HG03196 (cell line): Measurements from ENCODE around the gene TLX3.
"Not testable (repeated sequence)": the region's sequence is repeated elsewhere in the genome, so short reads cannot be mapped to it uniquely, and the experiment has no call there.

ENCODE experiments used
- ATAC-seq: cut with Tn5 transposase; IDR thresholded peaks from one replicate; pipeline ENCODE4 v1.9.1; 2021; ENCODE audit not compliant: unreplicated experiment

TLX3 gene

DNA sequence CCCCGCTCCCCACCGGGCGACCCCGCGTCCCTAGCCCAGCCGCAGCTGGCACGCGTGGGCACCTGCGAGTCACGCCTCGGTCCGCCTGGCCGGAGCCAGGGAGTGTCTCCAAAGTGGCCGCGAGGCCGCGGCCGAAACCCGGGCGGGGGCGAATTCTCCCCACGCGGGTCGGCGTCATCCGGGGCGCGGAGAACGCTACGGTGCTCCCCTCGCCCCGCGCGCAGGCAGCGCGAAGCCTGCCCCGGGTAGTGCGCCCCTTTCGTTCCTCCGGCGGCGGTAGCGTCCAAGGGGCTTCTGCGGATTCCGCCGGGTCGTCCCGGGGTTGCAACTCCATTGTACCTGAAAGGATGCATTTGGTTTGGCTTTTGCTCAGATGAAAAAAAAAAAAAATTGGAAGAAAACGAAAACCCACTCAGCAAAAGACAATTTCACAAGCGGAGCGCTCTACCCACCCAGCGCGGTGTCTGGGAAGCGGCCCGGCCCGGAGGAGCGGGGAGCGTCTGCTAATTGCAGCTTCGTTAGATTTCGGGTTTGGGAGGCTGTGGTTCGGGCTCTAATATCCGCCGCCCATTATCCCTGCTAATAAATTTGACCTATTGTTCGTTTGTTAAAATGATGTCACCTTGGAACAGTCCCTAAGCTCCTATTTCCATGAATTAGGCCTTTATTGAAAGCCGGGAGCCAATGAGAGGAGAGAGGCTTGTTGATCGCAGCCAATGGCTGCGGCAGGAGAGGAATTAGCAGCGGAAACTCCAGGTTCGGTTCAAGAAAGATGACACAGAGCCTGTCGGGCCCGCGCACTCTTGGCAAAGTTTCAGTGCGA lies at the start of gene TLX3:
Gene TLX3 (plus strand): TSS at position 796 of the 823 bp plus-strand sequence. CDS start 118 bp downstream, outside the sequence.
- no peak for ATAC-seq

GRCh38 chr5:171261361-171261760 lies 47.7 kb upstream of the TLX3 start:
- ATAC-seq = no peak

GRCh38 chr5:171261904-171262303 lies 47.1 kb upstream of the TLX3 start:
- ATAC-seq = no peak

DNA sequence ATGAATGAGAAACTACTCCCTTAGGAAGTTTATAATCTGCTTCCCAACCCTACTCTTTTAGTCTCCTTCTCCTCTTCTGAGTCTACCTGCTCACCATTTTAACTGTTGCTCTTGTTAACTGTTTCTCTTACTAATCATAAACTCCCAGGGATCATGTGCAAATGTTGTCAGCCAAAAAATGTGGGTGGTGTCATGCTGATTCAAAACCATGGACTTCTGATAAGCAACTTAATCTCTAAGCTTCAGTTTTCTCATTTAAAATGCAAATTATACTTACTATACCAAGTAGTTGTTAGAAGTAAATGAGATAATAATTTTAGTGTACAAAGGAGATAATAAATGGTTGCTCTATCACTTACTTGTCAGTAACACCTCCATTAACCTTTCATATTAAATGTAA lies 45.9 kb upstream of the TLX3 start:
- no peak for ATAC-seq

DNA sequence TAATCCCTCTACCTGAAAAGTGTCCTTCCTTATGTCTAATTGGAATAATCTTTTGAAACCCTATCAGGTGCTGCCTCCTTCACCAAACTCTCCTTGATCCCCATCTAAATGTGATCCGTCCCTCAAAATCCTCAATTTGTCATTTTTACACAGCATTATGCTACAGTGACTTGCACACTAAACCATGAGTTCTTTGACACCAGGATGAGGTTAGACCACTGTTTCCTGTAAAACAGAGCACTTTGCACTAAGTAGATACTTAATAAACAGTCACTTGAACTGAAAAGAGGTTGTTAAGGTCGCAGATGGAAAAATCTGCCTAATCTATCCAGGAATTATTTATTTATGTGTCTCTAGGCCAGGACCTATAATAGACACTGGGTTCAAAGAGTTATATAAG lies 44.2 kb upstream of the TLX3 start:
- ATAC-seq = no peak

- no peak for ATAC-seq
Measured at GRCh38 chr5:171268700-171269620, 40.1 kb upstream of the TLX3 start.

DNA sequence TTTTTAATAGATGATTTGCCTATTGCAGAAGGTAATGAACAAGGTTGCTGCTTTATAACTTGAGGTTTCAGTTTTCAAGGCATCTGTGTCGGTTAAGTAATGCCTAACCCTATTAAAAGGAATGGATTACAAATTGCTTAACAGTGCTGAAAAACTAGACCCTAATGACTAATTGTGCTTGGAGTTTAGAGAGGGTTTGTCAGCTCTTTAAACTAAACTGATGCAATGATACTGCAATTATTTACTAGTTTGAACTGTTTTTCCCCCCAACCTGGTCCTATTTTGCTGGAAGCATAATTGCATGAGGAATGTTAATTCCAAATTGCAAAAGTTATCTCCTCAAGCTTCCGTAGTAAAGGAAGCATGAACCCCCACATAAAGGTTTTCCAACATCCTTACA lies 39.3 kb upstream of the TLX3 start:
- no peak for ATAC-seq

DNA sequence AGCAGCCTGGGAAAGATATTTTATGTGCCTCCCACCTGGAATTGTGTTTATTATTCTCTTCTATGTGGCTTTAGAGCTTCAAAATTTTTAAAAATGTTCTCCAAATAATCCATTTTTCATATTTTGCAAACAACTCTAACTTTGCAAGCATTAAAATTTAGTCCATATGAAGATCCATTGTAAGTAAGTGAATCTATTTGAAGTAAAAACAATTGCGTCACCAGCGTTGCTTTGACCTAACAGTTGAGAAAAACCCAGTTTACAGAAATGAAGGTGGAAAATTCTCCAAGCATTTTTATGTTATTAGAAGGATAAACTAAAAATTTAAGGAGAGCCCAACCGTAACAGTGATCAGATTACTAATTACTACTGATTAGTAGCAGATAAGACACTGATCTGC lies 38.9 kb upstream of the TLX3 start:
- ATAC-seq = no peak

- ATAC-seq = no peak
Measured at GRCh38 chr5:171271798-171272197, 37.2 kb upstream of the TLX3 start.

DNA sequence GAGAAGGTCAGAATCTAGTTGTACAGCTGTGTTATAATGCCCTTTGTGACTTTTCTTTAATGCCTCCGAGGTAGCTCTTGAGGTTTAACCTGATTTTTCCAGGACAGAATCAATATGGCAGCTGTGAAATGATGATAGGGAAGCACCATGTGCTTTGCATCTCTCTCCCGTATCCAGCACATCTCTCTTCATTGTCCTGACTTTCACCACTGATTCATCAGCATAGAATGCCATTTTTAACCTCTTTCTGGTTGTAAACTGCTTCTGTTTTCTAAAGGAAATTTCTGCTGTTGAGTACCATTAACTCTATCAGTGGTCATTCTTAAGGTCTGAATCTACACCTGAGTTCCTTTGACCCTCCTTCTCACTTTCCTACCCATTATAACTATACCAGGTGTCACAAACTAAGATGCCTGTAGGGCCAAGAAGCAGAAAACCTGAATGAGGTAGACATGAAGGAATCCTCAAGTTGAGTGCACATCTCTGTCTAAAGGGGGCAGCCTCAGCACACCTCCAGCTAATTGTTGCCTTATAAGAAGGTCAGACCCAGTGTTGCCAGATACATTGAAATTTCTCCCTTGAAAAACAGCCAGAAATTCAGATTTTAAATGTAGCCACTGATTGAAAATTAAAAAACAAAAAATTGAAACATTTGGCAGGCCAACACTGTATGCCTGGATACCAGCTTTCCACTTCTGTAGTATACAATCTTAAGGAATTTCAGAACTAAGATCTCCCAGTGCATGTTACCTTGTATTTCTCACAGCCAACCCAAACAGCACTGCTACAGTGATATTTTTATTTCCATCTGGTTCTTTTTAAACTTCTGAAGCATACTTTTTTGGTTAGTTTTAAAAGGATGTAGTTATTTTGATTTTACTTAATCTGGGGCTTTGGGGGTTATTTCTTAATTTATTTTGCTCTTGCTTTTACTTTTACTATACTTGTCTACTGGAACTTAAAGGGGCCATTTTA lies 35.8 kb upstream of the TLX3 start:
- no peak for ATAC-seq

DNA sequence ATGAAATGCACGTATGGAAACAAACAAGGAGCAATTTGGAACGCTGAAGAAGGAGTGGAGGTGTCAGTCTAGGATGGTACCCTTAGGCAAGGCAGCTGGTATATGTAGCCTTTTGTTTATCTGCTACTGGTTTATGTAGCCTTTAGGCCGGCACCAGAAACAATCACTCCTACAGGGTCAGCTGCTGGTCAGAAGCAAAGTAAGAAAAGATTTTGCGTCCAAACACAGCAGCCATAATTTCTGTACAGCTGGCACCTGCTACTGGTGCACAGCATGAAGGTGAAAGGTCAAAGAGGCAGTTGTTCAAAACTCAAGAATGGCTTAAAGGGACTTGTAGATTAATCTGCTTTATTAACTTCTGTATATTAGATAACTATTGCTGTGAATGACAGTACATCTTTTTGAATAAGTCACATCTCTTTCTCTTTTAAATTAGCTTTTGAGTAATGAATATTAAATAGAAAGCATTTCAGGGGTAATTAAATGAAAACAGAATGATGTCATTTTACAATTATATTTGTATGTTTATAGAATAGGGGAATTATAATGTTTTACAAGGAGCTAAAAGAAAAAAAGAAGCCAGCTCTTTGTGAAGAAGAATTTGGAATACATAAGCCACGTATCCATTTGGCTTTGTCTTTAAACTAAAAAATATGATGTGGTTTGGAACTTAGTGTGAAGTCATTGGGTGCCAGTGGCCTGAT lies 33.1 kb upstream of the TLX3 start:
- no peak for ATAC-seq

DNA sequence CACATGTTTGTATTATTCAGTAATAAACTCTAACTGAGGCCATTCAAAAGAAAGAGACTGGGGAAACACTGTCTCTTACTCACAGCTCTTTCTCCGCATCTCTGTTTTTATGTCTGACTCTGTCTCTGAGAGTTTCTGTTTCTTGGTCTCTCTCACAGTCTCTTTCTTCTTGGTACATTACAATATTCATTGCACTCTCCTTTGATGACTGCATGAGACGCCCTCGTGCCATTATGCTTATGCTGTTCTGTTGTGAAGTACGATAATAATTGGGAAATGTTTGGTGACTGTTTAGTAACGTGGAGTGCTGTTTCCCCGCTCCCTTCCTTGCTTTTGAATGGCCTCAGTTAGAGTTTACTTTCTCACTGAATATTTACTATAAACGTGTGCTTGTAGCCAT lies 25.3 kb upstream of the TLX3 start:
- ATAC-seq = no peak

GRCh38 chr5:171285465-171285864 lies 23.6 kb upstream of the TLX3 start:
- ATAC-seq = no peak

GRCh38 chr5:171288066-171288465 lies 21.0 kb upstream of the TLX3 start:
- ATAC-seq = no peak

DNA sequence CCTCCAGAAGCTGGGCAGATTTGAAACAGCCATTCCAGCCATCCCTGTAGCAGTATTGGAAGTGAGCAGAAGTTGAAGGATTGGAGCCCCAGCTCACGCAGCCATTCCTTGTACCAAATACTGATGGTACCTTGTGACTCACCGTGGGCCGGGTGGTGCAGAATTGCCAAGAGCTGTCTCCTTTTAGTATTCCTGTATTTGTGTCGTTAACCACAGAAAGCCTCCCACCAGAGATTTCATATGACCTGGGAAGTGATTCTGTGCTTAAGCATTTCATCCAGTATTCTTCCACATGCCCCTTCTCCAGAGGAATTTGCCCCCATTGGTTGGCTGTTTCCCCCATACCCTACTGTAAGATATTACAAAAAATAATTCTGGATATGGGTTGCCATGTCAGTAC lies 17.7 kb upstream of the TLX3 start:
- no peak for ATAC-seq

- ATAC-seq = no peak
Measured at GRCh38 chr5:171295299-171295698, 13.7 kb upstream of the TLX3 start.

DNA sequence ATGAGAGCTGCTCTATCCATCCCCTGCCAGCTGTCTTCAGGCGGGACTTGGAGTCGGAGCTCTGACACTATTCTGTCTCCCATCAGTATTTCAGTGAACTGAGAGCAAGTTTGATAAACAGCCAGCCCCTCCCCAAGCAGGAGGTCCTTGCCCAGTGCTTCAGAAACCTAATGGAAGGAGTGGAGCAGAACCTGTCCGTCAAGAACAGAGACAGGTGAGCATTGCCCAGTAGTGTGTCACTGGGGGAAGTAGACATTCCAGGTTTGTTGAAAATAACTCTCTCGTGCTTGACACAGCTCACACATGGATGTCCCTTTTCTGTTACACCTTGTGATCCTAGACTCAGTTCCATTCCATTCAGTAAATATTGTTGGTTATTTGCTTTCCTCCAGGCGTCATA lies 13.2 kb upstream of the TLX3 start:
- no peak for ATAC-seq

DNA sequence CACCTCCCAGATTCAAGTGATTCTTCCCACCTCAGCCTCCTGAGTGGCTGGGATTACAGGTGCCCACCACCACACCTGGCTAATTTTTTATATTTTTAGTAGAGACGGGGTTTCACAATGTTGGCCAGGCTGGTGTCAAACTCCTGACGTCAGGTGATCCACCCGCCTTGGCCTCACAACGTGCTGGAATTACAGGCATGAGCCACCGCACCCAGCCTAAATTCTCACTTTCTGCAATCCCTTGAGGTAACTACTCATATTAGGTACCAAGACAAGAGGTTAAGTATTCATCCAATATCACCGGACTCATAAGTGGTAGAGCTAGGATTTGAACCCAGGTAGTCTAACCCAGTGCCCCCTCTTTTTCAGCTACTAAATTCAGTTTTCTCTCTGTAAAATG lies 11.1 kb upstream of the TLX3 start:
- not testable (repeated sequence) for ATAC-seq

DNA sequence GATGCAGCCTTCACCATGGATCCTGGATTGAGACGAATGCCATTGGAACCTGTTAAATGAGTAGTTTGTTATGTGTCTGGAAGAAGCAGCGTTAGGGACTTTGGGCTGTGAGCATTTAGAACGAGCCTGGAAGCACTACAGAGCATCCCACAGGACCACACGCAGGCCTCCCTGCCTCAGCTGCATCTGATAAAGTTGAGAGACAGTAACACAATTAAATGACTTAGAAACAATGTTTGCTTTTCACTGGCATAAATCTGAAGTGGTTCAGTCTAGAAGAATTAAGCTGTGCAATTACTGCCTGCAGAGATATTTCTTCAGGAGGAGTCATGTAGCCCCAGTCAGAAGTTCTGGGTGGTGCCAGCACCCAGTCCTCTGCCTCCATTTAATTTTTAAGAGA lies 9.8 kb upstream of the TLX3 start:
- no peak for ATAC-seq

GRCh38 chr5:171299851-171300250 lies 9.2 kb upstream of the TLX3 start:
- no peak for ATAC-seq
